Caco-2 (cell line): ENCODE data around the gene FRMD8. TPM values are rescaled to one million over a fixed set of nuclear protein-coding genes. Genes with fewer than 3 reads are reported as not detected.

Source experiments
- BruUV-seq: library from RNA; stranded (reverse); fragments of 400-500 nt; replicated peaks from 2 replicates; lab custom pipeline; 2021; lab: Mats Ljungman, UMichigan
- CTCF ChIA-PET: fragments of 300-600 bp; sonication (Branson Sonifier 250); formaldehyde crosslinking; loops from one replicate; lab custom pipeline; 2022; ENCODE audit warnings: antibody characterized with exemption; lab: Charles Lee
- POLR2A ChIA-PET: fragments of 300-600 bp; sonication (Branson Sonifier 250); formaldehyde crosslinking; loops from one replicate; lab custom pipeline; 2022; ENCODE audit warnings: antibody characterized with exemption; lab: Charles Lee
- DNase-seq, 2 experiments: peaks; one replicate each; pipeline versions ENCODE4 v3.0.0 to v3.0.0-alpha.2; 2020 to 2022
- H3K27me3 ChIP-seq: replicated peaks from 2 replicates; pipeline ENCODE4 v1.6.0; 2011; ENCODE audit warnings: low read length; ENCODE audit not compliant: control insufficient read depth, insufficient read depth
- H3K36me3 ChIP-seq: 2 replicates; pipeline ENCODE4 v1.5.1; 2011; ENCODE audit warnings: low read length; ENCODE audit not compliant: control insufficient read depth, insufficient read depth
- H3K4me1 ChIP-seq: fragments of 250-450 bp; sonication (Bioruptor Pico); 2 replicates; pipeline ENCODE4 v1.5.1; 2020; ENCODE audit warnings: mild to moderate bottlenecking
- H3K4me3 ChIP-seq: 2 replicates; pipeline ENCODE4 v1.5.1; 2011; ENCODE audit warnings: low read depth, mild to moderate bottlenecking, control low read depth, low read length
- H3K9me3 ChIP-seq: fragments of 250-450 bp; sonication (Bioruptor Pico); 2 replicates; pipeline ENCODE4 v1.5.1; 2020; ENCODE audit warnings: mild to moderate bottlenecking, moderate library complexity
- H3K27ac Mint-ChIP-seq: one replicate; pipeline ENCODE4 v1.8.0; 2022; ENCODE audit warnings: mixed read lengths; ENCODE audit not compliant: unreplicated experiment
- H3K27me3 Mint-ChIP-seq: one replicate; pipeline ENCODE4 v1.8.0; 2022; ENCODE audit warnings: mixed read lengths; ENCODE audit not compliant: insufficient read depth, unreplicated experiment
- H3K36me3 Mint-ChIP-seq: one replicate; pipeline ENCODE4 v1.8.0; 2022; ENCODE audit warnings: mild to moderate bottlenecking, mixed read lengths; ENCODE audit not compliant: insufficient read depth, unreplicated experiment
- H3K4me1 Mint-ChIP-seq: one replicate; pipeline ENCODE4 v1.8.0; 2022; ENCODE audit warnings: low read depth, mixed read lengths; ENCODE audit not compliant: unreplicated experiment
- H3K4me3 Mint-ChIP-seq: one replicate; pipeline ENCODE4 v1.8.0; 2022; ENCODE audit warnings: mild to moderate bottlenecking, moderate library complexity, mixed read lengths; ENCODE audit not compliant: unreplicated experiment
- H3K9me3 Mint-ChIP-seq: one replicate; pipeline ENCODE4 v1.8.0; 2022; ENCODE audit warnings: mixed read lengths; ENCODE audit not compliant: unreplicated experiment
- CTCF ChIP-seq, 2 experiments: fragments of 200-600 bp in 1 of 2; IDR thresholded peaks; 1 replicate in 1 of 2; 2 replicates in 1 of 2; pipeline versions ENCODE4 v1.5.1 to v1.8.0; 2011 to 2022; ENCODE audit warnings: antibody characterized with exemption in 1 of 2, control low read depth in 1 of 2, inconsistent platforms in 1 of 2, low read depth in 1 of 2, low read length in 1 of 2, mild to moderate bottlenecking in 1 of 2, moderate library complexity in 1 of 2; ENCODE audit not compliant: insufficient read depth in 1 of 2, severe bottlenecking in 1 of 2, unreplicated experiment in 1 of 2
- intact Hi-C: fragments of 100-400 bp; cut with micrococcal nuclease; formaldehyde crosslinking; loops from one replicate; pipeline ENCODE4 v1.10.0; 2022; ENCODE audit not compliant: unreplicated experiment
- total RNA-seq: library from RNA; stranded (reverse); gene quantifications from 2 replicates; pipeline ENCODE4 v1.2.3, GENCODE V29; 2022

The FRMD8 gene
- total RNA-seq, 1 experiment from 2014 or later: 38.2 TPM

GRCh38 chr11:65394125-65394536 lies 7.7 kb downstream of the FRMD8 start:
- Histone ChIP-seq H3K4me1 (no peaks in the 10 kb centered on the region), H3K9me3 (no peaks in the 10 kb centered on the region), H3K4me3 (no peak overlapping the region), H3K27me3 (no peaks in the 10 kb centered on the region), H3K36me3 (peaks cover 3% of the 10 kb centered on the region)
- H3K9me3 Mint-ChIP-seq: no peaks in the 10 kb centered on the region
- H3K36me3 Mint-ChIP-seq: peaks cover 41% of the 10 kb centered on the region
- no peak overlapping the region for H3K27ac Mint-ChIP-seq
- ChIA-PET CTCF (no interaction called here), POLR2A (interaction anchor here (0.6 kb wide), 1 partner anchor 608 kb away, joined by 4 read pairs; the partner anchor contains the start of genes BANF1 and EIF1AD)
- intact Hi-C loops: no loop called here
- H3K4me1 Mint-ChIP-seq: no peaks in the 10 kb centered on the region
- no TSS peak for BruUV-seq
- DNase-seq: no peak
- TF ChIP-seq CTCF (IDR thresholded peaks at IDR 0.05; ENCODE audit: insufficient read depth in 1 of 2, low read depth in 1 of 2, low read length in 1 of 2, severe bottlenecking in 1 of 2, unreplicated experiment in 1 of 2): no peak
- no peak overlapping the region for H3K4me3 Mint-ChIP-seq
- no peaks in the 10 kb centered on the region for H3K27me3 Mint-ChIP-seq

GRCh38 chr11:65395961-65396530 lies 9.6 kb downstream of the FRMD8 start:
- DNase-seq: no peak

More at GRCh38 chr11:65395961-65396530, 9.6 kb downstream of the FRMD8 start:
- Mint-ChIP-seq H3K27me3 (no peaks in the 10 kb centered on the region), H3K36me3 (peaks cover 53% of the 10 kb centered on the region), H3K27ac (no peak overlapping the region), H3K4me1 (no peaks in the 10 kb centered on the region), H3K9me3 (no peaks in the 10 kb centered on the region), H3K4me3 (no peak overlapping the region)
- BruUV-seq: no TSS peak
- intact Hi-C loops: no loop called here
- ChIA-PET POLR2A (no interaction called here), CTCF (interaction anchor here (0.5 kb wide), 1 partner anchor 12 kb away, joined by 3 read pairs; no protein-coding TSS in a partner anchor)
- TF ChIP-seq CTCF (IDR thresholded peaks at IDR 0.05; ENCODE audit: insufficient read depth in 1 of 2, low read depth in 1 of 2, low read length in 1 of 2, severe bottlenecking in 1 of 2, unreplicated experiment in 1 of 2): no peak
- Histone ChIP-seq H3K9me3 (no peaks in the 10 kb centered on the region), H3K36me3 (peaks cover 3% of the 10 kb centered on the region), H3K4me1 (no peaks in the 10 kb centered on the region), H3K4me3 (no peak overlapping the region), H3K27me3 (no peaks in the 10 kb centered on the region)
